ENCODE measurements around the gene CEP128.

Gene CEP128

DNA sequence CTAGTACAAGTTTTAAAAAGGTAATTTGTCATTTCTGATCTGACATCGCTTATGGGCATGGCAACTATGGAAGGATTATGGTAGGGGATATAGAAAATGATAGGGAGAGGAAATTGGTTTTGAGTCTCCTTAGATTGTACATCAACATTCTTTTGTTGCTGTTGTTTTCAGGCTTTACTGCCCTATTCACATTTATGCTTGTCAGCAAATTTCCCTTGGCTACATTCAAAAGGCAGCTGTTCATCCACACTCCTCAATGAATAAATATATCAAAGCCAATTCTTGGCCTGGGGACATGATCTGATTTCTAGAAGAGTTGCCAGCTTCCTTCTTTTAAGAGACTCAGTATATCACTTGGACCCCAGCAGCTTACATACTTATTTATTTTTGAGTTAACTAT, 283.4 kb downstream of the CEP128 start:
- no peak for DNase-seq

- DNase-seq: no peak
These were observed 287.6 kb downstream of the CEP128 start for GRCh38 chr14:80653956-80654355.

GRCh38 chr14:80645667-80646413, 295.7 kb downstream of the CEP128 start:
- no peak for DNase-seq

GRCh38 chr14:80644826-80645225, 296.7 kb downstream of the CEP128 start:
- DNase-seq: no peak

DNA sequence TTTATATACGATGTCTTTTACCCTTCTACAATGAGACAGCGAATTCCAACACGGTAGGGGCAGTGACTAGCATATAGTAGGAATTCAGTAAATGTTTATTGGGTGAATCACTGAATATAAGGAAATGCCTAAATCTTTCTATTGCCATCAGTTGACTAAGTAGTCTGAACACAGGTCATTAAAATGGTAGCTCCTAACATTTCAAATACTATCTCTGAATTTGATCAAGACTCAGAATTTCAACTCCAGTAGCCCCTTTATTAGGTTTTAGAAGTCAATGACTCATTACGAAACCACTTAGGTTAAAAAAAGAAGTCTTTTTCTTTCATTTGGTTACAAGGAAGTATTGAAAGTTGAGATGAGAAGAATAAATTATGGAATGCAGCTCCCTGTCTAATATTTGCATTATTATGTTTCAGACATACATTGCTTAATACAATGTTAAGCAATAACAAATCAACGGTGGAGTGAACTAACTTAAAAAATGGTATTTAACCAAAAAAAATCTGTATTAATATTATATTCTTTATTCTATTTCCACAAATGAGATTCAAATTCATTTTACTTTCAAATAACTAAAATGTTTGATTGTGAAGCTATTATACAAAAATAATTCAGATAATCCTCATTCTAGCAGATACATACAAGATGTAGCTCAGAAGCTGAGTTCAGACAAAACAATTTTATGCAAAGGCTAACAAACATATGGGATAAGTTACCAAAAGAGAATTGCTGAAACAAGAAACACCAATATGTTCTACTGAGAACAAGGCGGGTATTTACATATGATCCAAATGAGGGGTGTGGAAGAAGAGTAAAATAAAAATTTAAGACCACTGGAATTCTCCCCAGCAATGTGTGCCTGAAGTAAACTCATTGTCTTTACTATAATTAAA, 302.7 kb downstream of the CEP128 start:
- DNase-seq: no peak

DNA sequence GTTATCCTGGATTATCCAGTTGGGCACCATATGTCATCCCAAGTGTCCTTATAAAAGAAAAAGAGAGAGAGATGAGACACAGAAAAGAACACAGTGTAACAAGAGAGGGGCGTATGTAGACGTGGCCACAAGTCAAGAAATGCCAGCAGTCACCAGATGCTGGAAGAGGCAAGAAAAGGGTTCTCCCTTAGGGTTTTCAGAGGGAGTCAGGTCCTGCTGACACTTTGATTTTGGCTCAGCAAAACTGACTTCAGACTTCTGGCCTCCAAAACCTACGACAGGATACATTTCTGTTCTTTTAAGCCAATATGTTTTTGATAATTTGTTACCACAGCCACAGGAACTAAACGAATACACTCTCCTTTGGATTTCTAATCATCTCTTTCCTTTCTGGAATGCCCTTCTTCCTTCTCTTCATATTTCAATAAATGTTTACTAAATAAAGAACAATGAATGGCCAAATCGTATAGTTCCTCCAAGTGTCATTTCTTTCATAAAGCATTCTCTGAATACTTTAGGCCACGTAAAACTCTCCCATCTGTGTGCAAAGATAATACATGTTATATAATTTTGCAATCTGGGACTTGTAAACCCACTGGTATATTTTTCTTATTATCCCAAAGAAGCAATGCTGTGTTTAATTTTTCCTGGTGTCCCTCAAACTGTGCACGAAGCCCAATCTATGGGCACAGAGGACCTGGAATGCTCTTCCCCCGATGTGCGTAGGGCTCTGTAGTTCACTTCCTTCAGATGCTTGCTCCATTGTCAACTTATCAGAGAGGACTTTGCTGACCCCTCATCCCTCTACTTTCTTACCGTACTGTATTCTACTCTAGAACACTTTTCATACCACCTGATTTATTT, 303.6 kb downstream of the CEP128 start:
- no peak for DNase-seq

- DNase-seq: no peak
These were observed 305.5 kb downstream of the CEP128 start for GRCh38 chr14:80636071-80636470.

- DNase-seq: no peak
These were observed 307.3 kb downstream of the CEP128 start for GRCh38 chr14:80634106-80634758.

DNA sequence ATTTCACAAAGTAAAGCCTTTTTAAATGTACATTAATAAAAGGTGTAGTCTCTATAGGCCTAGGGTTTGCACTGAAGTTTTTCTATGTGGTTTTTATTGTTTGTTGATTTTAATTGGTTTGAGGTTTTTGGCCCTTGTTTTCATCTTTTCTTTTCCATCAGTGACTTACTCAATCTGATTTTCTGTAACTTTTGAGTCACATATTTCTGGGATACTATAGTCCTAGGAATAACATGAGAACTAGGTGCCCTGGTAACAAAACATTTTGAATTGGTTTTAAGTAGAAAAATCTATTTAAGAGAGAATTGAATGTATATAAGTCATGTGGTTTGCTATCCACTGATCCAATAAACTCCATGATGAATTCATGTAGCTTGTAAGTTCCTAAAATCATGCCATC, 311.9 kb downstream of the CEP128 start:
- no peak for DNase-seq

DNA sequence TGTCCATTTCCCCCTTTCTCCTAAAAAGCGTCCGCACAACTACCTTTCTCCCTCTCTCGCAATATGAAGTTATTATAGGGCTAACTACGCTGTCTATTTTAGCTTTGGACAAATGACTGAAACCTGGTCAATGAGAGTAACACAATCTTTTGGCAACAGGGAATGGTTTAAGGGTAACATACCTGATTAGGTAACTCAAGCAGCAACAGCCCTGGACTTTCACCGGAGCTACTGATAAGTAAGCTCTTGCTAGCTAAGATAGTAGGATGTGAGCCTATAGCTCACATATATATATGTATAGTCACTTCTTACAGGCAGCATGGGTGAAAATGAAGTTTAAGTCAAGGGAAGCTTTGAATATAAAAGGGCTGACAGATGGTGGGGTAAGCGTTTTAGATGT, 313.0 kb downstream of the CEP128 start:
- no peak for DNase-seq

DNA sequence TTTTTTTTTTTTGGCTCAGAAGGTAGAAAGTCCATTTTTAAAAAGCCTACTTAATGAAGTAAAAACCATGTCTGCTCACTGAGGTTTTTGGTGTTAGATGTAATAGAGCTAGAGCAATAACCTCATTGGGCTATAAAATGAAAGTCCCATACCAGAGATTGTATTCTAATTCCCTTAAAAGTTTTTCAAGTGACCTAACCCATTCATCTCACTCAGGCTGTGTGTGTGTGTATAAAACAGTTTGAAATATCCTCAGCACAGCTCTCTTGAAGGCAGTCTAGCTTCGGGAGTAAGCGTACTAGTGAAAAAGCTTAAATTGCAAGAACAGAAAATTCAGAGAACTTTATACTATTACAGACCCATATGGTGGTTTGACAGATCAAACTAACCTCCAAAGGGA, 313.8 kb downstream of the CEP128 start:
- DNase-seq: no peak

DNA sequence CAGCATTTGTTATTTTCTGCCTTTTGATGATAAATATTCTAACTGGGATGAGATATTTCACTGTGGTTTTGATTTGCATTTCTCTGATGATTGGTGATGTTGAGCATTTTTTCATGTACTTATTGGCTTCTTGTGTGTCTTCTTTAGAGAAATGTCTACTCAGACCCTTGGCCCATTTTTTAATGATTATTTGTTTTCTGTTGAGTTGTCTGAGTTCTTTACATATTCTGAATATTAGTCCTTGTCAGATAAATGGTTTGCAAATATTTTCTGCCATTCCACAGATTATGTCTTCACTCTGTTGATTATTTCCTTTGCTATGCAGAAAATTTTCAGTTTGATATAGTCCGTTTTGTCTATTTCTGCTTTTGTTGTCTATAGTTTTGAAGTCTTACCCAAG, 317.0 kb downstream of the CEP128 start:
- DNase-seq: no peak

DNA sequence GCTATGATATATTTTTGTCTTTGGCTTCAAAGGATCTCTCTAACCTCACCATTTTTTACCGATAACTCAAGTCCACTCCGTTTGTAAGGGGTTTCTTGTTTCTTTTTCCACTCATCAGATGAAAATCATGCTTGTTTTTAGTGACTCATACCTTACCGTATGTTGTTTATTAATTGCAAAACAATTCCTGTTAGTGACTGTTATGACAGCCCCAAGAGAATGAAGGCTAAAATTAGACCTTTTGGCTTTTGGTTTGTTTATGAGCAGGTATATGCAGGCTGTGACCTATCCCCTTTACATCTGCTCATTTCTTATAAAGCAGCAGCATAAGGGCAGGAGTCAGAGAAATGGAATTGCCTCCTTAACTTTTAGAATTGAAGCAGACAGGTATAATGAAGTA, 319.8 kb downstream of the CEP128 start:
- DNase-seq: no peak

- no peak for DNase-seq
These were observed 321.1 kb downstream of the CEP128 start for GRCh38 chr14:80620434-80620833.

- DNase-seq: no peak
These were observed 322.7 kb downstream of the CEP128 start for GRCh38 chr14:80618751-80619329.

DNA sequence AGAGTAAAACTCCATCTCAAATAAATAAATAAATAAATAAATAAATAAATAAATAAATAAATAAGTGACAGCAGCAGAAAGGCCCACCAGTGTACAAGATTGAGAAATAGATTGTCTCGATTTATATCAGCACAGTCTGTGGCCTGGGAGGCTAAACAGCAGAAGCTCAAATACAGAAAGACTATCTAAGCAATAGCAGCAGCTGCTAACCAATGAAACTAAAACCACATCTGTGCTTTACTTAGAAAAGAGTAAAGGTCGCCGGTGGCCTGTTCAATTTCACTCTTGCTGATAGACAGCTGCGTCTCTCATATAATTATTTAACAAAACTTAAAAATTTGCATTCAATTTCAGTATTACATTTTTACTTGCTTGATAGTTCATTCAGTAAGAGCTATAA, 325.7 kb downstream of the CEP128 start:
- DNase-seq: no peak

DNA sequence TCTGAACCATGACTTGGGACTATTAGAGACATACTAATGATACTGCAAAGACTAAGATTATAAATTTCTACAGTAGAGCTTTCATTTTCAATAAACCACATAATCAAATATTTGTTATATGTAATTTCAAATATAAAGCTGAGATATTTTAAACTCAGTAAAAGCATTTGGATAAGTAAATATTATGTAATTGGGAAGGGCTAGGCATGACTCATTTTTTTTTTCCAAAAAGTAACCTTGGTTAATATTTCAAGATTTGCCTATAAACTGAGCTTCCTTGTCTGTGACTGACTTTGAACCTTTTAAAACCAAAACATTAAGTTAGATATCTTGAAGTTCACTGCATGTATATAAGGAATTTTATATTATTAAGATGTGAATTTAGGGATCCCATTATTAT, 332.5 kb downstream of the CEP128 start:
- DNase-seq: no peak

DNA sequence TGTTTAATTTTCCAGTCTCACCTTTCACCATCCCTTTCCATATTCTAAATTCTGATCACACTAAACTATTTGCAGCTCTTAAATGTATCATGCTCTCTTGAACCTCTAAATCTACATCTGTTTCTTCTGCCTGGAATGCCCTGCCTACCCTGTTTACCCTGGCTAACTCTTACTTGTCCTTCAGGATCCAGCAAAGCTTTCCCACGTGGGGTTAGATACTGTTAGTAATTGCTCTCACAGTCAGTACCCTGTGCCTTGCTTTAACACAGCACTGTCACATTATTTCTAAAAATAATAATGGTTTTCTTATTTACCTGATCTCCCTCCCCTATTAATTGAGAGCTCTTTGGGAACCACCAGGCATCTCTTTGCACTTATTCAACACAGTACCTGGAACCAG, 333.0 kb downstream of the CEP128 start:
- DNase-seq: no peak

- no peak for DNase-seq
These were observed 333.9 kb downstream of the CEP128 start for GRCh38 chr14:80607430-80608190.

GRCh38 chr14:80606347-80606772, 335.2 kb downstream of the CEP128 start:
- no peak for DNase-seq

DNA sequence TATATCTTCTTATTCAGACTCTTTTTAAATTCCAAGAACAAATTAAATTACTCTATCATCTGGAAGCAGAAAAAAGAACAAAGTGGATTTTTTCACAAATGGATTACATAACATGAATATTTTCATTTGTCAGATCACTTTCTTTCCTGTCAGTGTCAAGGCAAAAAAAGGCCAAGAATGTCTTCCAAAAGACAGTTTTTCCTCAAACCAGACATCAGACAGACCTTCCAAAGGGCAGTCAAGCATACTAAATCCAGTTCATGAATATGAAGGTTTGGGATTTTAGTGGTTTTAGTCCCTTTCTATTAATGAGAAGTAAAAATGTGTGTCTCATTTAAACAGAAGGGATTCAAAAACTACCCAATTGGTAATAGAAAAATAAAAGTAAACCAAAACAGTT, 336.0 kb downstream of the CEP128 start:
- DNase-seq: no peak

GRCh38 chr14:80602946-80603345, 338.6 kb downstream of the CEP128 start:
- no peak for DNase-seq

Data from suppressor macrophage treated with lipopolysaccharide for 4 hours (primary cell).